Aorta (tissue), 5 donors: ENCODE results near the gene SCN8A. TPM values are rescaled to one million over a fixed set of nuclear protein-coding genes. Genes with fewer than 3 reads are reported as not detected.

Experiments
- ATAC-seq: fragments of 200-7000 bp; cut with Tn5 transposase; one replicate; pipeline ENCODE4 v1.9.1; 2022; ENCODE audit warnings: moderate library complexity; ENCODE audit not compliant: low FRiP score
- DNase-seq, 2 donors: peaks; one replicate each; pipeline ENCODE4 v3.0.0-alpha.2; 2020
- H3K27ac ChIP-seq, 2 donors: one replicate each; pipeline ENCODE4 v1.5.1; 2013; ENCODE audit warnings: low read length in 2 of 2, mild to moderate bottlenecking in 2 of 2, moderate library complexity in 2 of 2, control low read depth in 1 of 2, inconsistent platforms in 1 of 2, low read depth in 1 of 2
- H3K27me3 ChIP-seq, 2 donors: one replicate each; pipeline ENCODE4 v1.6.1; 2013; ENCODE audit warnings: control low read depth in 1 of 2, low read length in 1 of 2, mild to moderate bottlenecking in 1 of 2, moderate library complexity in 1 of 2; ENCODE audit not compliant: insufficient read depth in 2 of 2, control insufficient read depth in 1 of 2
- H3K36me3 ChIP-seq, 2 donors: one replicate each; pipeline ENCODE4 v1.6.1; 2013; ENCODE audit warnings: control low read depth in 1 of 2, low read length in 1 of 2, mild to moderate bottlenecking in 1 of 2; ENCODE audit not compliant: insufficient read depth in 2 of 2, control insufficient read depth in 1 of 2
- H3K4me1 ChIP-seq, 2 donors: one replicate each; pipeline ENCODE4 v1.6.1; 2013; ENCODE audit warnings: low read length in 2 of 2, control low read depth in 1 of 2, mild to moderate bottlenecking in 1 of 2, moderate library complexity in 1 of 2; ENCODE audit not compliant: insufficient read depth in 2 of 2, control insufficient read depth in 1 of 2
- H3K4me3 ChIP-seq, 2 donors: one replicate each; pipeline ENCODE4 v1.5.1; 2013; ENCODE audit warnings: low read length in 2 of 2, control low read depth in 1 of 2, mild to moderate bottlenecking in 1 of 2
- H3K9me3 ChIP-seq: one replicate; pipeline ENCODE4 v1.6.1; 2013; ENCODE audit warnings: mild to moderate bottlenecking, low read length; ENCODE audit not compliant: control insufficient read depth
- WGBS, 2 donors: extraction: QIAGEN DNeasy Blood & Tissue Kit; methylation state at CpG; one replicate each; pipeline ENCODE4 v1.1.7; 2013; 5-methylcytosine and 5-hydroxymethylcytosine counted together
- intact Hi-C, 2 donors: fragments of 100-400 bp; cut with DNase I; formaldehyde crosslinking; loops; one replicate each; pipeline versions ENCODE4 v1.14.2 to v1.15.0; 2022
- polyA plus RNA-seq, 2 donors: library from polyadenylated mRNA; stranded (reverse); fragments of 200-250 nt; gene quantifications; one replicate each; pipeline ENCODE4 v1.2.3, GENCODE V29; 2013
- total RNA-seq, 2 donors: library from RNA; stranded (reverse); fragmentation: NEBNext Ultra II Directional; extraction: Animal tissue kit (Norgen Biotek cat#: 25700); gene quantifications; one replicate each; pipeline ENCODE4 v1.2.1, GENCODE V29; 2021
- donor health status: healthy with polysubstance abuse.
- donor health status: Bipolar disorder and iron deficiency.
- donor health status: DM: no; HTN: no; CAD: no.
- donor health status: DM: no; HTN: no; CAD: no.
- donor health status: DM: yes; HTN: yes; CAD: no.

SCN8A gene
- total and polyA plus RNA-seq, 4 donors = under 0.01 to 0.48 (median 0.27) TPM

GRCh38 chr12:51683763-51684357 is 92.8 kb downstream of the SCN8A start:
- Histone ChIP-seq H3K9me3 (no peaks in the 10 kb centered on the region), H3K27me3 (peaks cover 0 to 1% of the 10 kb centered on the region in 2 donors), H3K27ac (no peak overlapping the region), H3K36me3 (no peaks in the 10 kb centered on the region), H3K4me1 (peaks cover 0 to 4% of the 10 kb centered on the region in 2 donors), H3K4me3 (no peak overlapping the region)
- DNase-seq (no peak), ATAC-seq (no peak)
- intact Hi-C loops = no loop called here
- WGBS, 2 donors = 33 to 35% methylated on average over 4 of the region's 4 CpGs

- ATAC-seq = no peak
- Histone ChIP-seq H3K4me1 (peaks cover 0 to 4% of the 10 kb centered on the region in 2 donors), H3K4me3 (no peak overlapping the region), H3K27me3 (no peaks in the 10 kb centered on the region), H3K9me3 (no peaks in the 10 kb centered on the region), H3K36me3 (no peaks in the 10 kb centered on the region), H3K27ac (no peak overlapping the region)
- 70 to 82% methylated on average over 1 of the region's 1 CpG for WGBS, 2 donors
- DNase-seq = no peak
- intact Hi-C loops = no loop called here
Measured at GRCh38 chr12:51686727-51687126, 95.7 kb downstream of the SCN8A start.

DNA sequence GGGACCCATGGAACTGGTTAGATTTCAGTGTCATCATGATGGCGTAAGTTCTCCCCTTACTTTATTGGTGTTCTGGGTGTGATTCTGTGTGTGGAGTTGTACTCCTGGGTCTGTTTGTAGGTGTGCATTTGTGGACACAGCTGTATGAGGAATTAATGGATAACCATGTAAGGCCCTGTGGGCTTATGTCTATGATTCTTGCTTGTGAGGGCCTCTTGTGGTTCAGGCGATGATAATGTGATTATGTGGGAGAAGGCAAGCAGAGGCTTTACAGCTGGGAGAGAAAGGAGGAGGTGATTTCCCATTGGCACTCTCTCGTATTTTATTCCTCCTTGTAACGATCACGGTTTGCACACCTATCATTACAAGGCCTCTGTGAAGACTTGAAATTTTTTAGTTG is 96.1 kb downstream of the SCN8A start:
- no peak overlapping the region for H3K4me3 ChIP-seq
- H3K27me3 ChIP-seq = no peaks in the 10 kb centered on the region
- 94 to 95% methylated on average over 5 of the region's 5 CpGs for WGBS, 2 donors
- no peaks in the 10 kb centered on the region for H3K9me3 ChIP-seq
- no peak for DNase-seq
- intact Hi-C loops = no loop called here
- H3K27ac ChIP-seq = no peak overlapping the region
- H3K4me1 ChIP-seq = peaks cover 0 to 4% of the 10 kb centered on the region in 2 donors
- no peak for ATAC-seq
- H3K36me3 ChIP-seq = no peaks in the 10 kb centered on the region

DNA sequence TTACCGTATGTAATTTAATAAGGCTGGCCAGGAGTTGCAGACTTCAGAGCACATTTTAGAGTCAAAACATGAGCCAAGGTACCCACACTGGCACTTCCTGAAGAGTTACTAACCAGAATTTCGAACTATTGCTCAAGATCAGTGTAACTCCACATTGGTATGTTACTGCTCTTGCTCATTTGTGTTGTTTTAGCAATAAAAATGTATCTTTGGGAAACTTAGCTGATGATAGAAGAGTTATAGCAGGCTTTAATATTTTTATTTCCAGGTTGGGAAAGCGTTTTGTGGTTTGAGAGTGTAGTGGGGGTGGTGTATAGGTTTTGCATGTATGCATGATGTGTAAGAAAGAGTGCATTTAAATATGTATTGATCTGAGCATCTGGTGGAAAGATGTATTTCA is 96.6 kb downstream of the SCN8A start:
- DNase-seq = no peak
- no peaks in the 10 kb centered on the region for H3K9me3 ChIP-seq
- intact Hi-C loops = no loop called here
- peaks cover 0 to 4% of the 10 kb centered on the region in 2 donors for H3K4me1 ChIP-seq
- no peak for ATAC-seq
- WGBS, 2 donors = 67 to 73% methylated on average over 3 of the region's 3 CpGs
- H3K27me3 ChIP-seq = no peaks in the 10 kb centered on the region
- H3K36me3 ChIP-seq = no peaks in the 10 kb centered on the region
- no peak overlapping the region for H3K27ac ChIP-seq
- H3K4me3 ChIP-seq = no peak overlapping the region

DNA sequence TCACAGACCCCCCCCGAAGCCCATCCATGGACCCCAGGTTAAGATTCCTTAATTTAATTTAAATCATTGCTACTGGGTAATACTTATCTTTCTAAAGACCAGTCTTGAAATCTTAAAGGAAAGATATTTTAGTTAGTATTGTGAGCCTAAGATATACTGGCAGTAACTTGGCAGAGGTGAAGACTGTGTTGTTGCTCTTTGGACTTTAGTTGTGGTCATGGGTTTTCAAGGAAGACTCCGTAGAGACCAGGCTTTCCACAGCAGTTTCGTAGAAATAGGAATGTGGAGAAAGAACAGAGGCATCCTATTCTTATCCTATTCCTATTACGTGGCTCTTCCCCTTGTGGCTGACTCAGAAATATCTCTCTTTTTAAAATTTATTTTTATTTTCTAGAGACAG is 99.0 kb downstream of the SCN8A start:
- H3K4me1 ChIP-seq = no peaks in the 10 kb centered on the region
- no peaks in the 10 kb centered on the region for H3K36me3 ChIP-seq
- intact Hi-C loops = no loop called here
- H3K9me3 ChIP-seq = no peaks in the 10 kb centered on the region
- DNase-seq (no peak), ATAC-seq (no peak)
- no peaks in the 10 kb centered on the region for H3K27me3 ChIP-seq
- 82% methylated on average over 4 of the region's 4 CpGs for WGBS, 2 donors
- H3K4me3 ChIP-seq = no peak overlapping the region
- H3K27ac ChIP-seq = no peak overlapping the region

DNA sequence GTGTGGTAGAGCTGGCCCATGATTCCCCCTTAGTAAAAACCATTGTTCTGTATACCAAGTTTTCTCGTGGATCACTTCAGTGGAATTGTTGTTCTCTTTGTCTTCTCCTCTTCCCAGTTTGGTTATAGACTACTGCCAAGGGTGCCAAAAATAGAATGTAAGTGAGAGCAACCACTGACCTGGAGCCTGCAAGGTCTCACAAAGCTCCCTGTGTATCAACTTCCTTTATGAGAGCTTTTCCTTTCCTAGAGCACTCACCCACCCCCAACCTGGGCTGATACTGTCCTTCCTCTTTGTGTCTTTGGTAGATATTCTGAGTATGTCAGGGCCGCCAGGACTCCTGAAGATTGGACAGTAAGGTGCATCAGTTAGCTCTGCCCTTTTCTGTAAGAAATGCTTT is 101.0 kb downstream of the SCN8A start:
- intact Hi-C loops = no loop called here
- no peak overlapping the region for H3K27ac ChIP-seq
- DNase-seq (no peak), ATAC-seq (no peak)
- no peaks in the 10 kb centered on the region for H3K27me3 ChIP-seq
- H3K9me3 ChIP-seq = no peaks in the 10 kb centered on the region
- H3K4me3 ChIP-seq = no peak overlapping the region
- no peaks in the 10 kb centered on the region for H3K36me3 ChIP-seq
- H3K4me1 ChIP-seq = no peaks in the 10 kb centered on the region
- WGBS, 2 donors = 68 to 74% methylated on average over 2 of the region's 2 CpGs

DNA sequence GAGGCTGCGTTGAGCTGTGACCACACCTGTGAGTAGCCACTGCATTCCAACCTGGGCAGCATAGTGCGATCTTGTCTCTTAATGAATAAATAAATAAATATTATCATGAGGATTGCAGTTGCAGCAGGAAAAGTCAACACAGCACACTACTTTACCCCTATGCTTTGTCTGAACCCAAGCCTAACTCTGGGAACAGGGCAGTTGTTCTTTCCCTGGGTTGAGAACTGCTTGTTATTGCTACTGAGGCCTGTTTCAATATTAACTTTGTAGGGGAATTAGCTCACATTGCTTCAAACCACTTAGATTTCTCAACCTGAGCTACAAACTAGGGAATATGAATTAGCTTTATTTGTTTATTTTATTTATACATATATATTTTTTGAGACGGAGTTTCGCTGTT is 102.5 kb downstream of the SCN8A start:
- H3K9me3 ChIP-seq = no peaks in the 10 kb centered on the region
- ATAC-seq (no peak), DNase-seq (no peak)
- H3K36me3 ChIP-seq = no peaks in the 10 kb centered on the region
- H3K4me1 ChIP-seq = no peaks in the 10 kb centered on the region
- intact Hi-C loops = no loop called here
- no peaks in the 10 kb centered on the region for H3K27me3 ChIP-seq
- WGBS, 2 donors = 95 to 97% methylated on average over 4 of the region's 4 CpGs
- H3K27ac ChIP-seq = no peak overlapping the region
- H3K4me3 ChIP-seq = no peak overlapping the region

DNA sequence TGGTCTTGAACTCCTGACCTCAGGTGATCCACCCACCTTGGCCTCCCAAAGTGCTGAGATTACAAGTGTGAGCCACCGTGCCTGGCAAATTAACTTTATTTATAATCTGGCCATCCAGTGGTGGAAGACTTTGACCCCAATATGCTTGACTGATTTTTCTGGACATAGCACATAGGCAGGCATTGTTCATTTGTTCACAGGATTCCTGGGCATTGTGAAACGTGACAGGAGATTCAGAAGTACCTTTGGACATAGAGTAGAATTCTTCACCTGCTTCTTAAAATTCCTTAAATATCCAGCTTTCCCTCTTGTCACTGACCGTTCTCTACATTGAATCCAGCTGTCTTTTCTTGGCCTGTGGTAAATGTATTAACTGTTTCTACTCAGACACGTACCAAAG is 103.1 kb downstream of the SCN8A start:
- H3K36me3 ChIP-seq = no peaks in the 10 kb centered on the region
- H3K4me3 ChIP-seq = no peak overlapping the region
- WGBS, 2 donors = 73 to 76% methylated on average over 4 of the region's 4 CpGs
- no peak overlapping the region for H3K27ac ChIP-seq
- H3K9me3 ChIP-seq = no peaks in the 10 kb centered on the region
- intact Hi-C loops = no loop called here
- no peaks in the 10 kb centered on the region for H3K27me3 ChIP-seq
- ATAC-seq (no peak), DNase-seq (no peak)
- no peaks in the 10 kb centered on the region for H3K4me1 ChIP-seq

GRCh38 chr12:51695241-51696010 is 104.4 kb downstream of the SCN8A start:
- Histone ChIP-seq H3K4me3 (no peak overlapping the region), H3K36me3 (no peaks in the 10 kb centered on the region), H3K9me3 (no peaks in the 10 kb centered on the region), H3K4me1 (no peaks in the 10 kb centered on the region), H3K27me3 (peaks cover 0 to 2% of the 10 kb centered on the region in 2 donors), H3K27ac (no peak overlapping the region)
- DNase-seq (no peak), ATAC-seq (no peak)
- intact Hi-C loops = no loop called here
- 68 to 91% methylated on average over 1 of the region's 1 CpG for WGBS, 2 donors
